Glomerular endothelial cell (primary cell): ENCODE measurements around the gene MYO10. TPM values are rescaled to one million over a fixed set of nuclear protein-coding genes. Genes with fewer than 3 reads are reported as not detected.

Experiments used
- DNase-seq: peaks from one replicate; pipeline ENCODE4 v3.0.0-alpha.2; 2011; ENCODE audit warnings: low read depth, low spot score; ENCODE audit errors: extremely low read depth
- total RNA-seq: library from RNA; depleted of rRNA; stranded (reverse); fragments of >200 nt; gene quantifications from 2 replicates; pipeline ENCODE4 v1.2.3, GENCODE V29; 2015

Gene MYO10
- total RNA-seq, 1 donor from 2014 or later, result 167 TPM

DNA sequence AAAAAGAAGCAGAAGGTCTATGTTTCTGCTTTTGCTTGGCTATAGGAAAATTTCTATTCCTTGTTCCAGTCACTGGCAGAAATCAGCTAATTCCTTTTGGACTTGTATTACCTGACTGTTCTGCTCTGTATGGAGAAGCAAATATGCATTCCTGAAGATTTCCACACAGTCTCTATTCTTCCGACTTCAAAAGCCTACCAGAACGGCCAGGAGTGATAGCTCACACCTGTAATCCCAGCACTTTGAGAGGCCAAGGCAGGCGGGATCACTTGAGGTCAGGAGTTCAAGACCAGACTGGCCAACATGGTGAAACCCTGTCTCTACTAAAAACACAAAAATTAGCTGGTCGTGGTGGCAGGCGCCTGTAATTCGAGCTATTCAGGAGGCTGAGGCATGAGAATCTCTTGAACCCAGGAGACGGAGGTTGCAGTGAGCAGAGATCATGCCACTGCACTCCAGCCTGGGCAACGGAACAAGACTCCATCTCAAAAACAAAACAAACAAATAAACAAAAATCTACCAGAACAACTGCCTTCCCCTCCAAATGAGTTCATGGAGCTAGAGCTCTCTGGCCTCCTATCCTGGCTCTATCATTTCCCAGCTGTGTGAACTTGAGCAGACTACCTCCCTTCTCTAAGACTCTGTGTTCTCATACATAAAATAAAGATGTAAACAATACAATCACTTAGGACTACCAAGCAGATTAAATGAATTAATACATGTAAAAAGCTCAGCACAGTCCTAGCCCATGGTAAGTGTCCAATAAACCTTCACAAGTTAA lies 17.0 kb downstream of the MYO10 start:
- DNase-seq, result no peak

- DNase-seq, result no peak
Measured at GRCh38 chr5:16918156-16918555, 17.9 kb downstream of the MYO10 start.

- no peak for DNase-seq
Measured at GRCh38 chr5:16916262-16916878, 19.7 kb downstream of the MYO10 start.

DNA sequence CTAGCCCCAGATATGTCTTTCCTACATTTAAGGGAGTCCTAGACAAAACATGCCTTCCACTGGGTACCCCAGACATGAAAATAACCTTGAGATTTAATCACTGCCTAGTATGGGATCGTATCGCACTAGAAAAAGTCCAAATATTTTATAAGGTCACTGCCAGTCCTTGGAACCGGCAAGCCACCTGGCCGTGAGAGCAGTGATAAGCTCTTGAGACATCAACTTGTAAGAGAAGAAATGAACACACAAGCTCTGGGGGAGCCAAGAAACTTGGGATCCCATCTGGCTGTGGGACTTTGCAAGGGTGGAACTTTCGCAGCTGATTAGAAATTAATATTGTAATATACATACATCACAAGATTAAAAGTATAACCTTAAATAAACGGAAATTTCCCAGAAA lies 21.5 kb downstream of the MYO10 start:
- DNase-seq, result no peak

DNA sequence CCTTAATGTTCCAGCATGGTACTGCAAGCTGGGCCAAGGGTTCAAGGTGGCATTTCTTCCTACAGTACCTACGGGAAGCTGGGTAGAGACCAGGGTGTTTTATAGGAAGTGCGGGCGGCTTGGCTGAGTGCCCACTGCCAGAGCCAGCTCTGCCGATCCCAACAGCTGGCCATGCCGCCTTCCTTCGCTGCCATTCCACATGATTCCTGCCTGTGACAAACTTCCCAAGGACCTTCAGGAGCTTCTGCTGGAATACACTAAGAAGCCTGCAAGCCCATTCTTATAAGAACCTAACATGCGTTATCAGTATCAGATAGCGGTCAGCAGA lies 22.0 kb downstream of the MYO10 start:
- DNase-seq, result no peak

DNA sequence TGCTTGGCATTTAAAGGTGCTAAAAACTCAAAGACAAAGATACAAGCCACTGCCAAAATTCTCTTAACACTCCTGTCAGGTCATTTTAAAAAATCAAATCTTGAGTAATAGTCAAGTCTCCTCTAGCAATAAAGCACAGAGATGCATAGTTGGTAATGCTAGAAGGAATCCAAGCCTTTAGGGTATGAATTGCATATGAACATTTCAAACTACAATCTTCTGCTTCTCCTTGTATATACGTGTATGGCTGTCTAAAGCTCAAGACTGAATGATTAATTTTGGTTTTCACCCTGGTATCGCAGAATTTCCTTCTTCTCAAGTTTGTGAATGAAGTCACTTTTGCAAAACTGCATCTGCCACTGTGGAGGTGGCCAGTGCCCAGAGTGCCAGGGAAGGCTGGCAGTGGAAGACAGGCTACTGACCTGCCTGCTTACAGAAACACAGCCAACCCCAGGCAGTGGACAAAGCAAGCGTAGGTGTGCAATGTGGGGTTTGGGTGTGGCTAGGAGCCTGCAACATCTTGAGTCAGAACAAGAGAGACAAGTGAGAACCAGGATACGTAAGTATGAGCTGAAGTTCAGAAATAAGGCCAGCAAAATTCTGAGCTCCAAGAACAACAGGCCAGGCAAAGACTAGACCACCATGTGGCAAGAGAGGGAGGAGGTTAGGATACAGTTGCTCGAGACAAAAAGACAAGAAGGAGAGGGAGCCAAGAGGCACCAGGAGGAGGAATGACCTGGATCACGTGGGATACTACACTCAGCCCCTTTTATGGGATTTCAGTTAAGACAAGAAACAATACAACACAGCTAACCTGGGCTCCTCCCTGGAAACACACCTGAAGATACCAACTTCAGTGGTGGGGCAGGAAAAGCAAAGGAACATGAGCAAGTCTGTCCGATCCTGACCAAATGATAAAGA lies 22.6 kb downstream of the MYO10 start:
- no peak for DNase-seq

DNA sequence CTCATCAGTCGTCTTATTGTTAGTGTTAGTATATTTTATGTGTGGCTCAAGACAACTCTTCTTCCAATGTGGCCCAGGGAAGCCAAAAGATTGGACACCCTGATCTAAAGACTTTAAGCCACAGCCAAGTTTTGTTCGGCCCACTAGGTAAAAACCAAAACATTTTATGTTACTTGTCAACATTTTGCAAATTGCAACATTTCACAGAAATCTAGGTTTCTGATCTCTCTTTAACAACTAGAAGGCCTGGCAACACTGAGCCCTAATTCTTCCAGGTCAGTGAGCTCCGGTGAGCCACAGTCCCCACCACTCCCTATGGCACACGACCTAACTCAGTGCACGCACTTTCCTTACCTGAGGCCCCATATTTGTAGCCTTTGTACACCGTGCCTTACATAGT lies 24.0 kb downstream of the MYO10 start:
- no peak for DNase-seq

GRCh38 chr5:16909464-16909863 lies 26.6 kb downstream of the MYO10 start:
- no peak for DNase-seq

- no peak for DNase-seq
Measured at GRCh38 chr5:16907270-16907669, 28.8 kb downstream of the MYO10 start.

- no peak for DNase-seq
Measured at GRCh38 chr5:16906255-16906654, 29.8 kb downstream of the MYO10 start.

DNA sequence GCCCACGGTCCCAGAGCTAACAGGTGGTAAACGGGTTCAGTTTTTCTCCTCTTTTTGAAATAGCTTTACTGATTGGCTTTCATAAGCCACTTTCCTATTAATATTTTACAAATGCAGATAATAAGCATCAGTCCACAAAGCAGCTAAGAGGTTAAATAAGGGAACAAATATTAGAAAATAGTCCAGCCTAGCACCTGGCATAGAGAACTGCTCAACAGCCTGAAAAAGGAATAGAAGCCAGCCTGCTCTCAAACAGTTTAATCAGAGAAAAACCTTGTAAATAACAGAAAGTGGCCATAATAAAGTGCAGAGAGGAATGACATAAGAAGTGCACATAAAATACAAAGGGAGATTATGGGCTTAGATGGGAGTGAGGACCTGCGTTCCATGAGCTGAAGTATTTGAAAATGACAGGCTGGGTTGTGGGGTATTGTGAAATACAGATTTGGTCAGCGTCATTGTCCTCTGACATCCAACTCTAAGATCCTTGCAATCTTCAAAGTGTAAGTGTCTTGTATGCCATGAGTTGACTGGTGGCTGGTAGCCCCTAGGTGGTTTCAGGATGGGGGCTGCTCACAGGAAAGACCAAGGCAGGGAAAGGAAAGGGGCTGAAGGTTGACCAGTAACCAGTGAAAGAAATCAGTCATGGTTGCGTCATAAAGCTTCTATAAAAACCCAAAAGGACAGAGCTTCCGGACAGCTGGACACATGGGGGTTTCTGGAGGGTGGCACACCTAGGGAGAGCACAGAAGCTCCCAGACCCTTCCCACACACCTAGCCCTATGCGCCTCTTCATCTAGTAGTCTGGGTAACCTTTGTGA lies 32.4 kb downstream of the MYO10 start:
- no peak for DNase-seq

GRCh38 chr5:16902846-16903245 lies 33.2 kb downstream of the MYO10 start:
- no peak for DNase-seq

DNA sequence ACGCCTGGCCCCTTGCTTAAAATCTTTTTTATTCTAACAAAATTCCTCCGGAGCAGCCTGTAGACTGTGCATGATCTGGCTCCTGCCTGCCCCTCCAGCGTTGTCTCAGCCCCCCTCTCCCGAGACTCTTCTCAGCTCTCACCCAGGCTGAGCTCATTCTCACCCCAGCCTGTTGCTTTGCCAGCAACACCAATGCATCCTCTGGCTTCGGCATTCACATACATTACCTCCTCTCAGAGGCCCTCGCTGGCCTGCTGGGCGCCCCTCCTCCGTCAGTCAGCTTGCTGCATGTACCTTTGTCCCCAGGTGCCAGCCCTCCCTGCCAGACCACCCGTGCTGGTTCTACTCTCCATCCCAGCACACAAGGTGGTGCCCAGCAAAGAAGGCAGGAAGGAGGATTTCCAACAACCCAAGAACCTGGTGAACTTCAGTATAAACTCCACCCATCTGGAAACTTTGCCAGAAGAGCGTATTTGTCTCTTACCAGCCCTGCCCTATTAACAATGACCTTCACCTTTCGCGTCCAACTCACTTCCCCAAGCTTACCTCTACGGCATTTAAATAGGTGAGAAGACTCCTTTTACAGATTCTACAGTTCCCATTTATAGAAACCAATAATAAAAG lies 35.0 kb downstream of the MYO10 start:
- DNase-seq, result no peak

DNA sequence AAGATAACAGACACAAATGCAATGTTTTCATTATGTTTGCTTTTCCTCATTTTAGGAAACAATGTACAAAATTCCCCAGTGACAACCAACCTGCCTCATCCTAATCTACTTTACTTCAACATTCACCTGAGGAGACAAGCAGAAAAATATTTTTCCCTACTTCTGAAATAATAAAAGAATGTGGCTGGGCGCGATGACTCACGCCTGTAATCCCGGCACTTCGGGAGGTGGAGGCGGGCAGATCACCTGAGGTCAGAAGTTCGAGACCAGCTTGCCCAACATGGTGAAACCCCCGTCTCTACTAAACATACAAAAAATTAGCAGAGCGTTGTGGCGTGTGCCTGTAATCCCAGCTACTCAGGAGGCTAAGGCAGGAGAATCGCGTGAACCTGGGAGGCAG lies 36.9 kb downstream of the MYO10 start:
- no peak for DNase-seq

DNA sequence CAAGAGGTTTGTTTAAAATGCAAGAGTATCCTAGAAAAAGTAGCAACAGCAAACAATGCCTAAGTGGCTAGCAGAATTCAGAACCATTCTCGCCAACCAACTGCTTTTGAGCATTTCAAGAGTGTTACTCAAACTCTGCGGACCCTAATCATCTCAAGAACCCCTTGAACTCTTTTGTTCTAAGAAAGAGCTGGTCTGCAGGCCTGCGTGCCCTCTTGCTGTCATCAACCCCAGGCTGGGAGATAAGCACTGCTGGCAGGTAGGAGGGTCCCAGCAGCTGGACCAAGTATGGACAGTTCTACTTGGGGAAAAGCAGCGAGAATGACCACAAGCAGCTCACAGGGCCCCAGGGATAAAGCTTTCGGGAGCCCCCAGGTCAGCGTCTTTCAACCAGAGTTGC lies 38.3 kb downstream of the MYO10 start:
- no peak for DNase-seq

DNA sequence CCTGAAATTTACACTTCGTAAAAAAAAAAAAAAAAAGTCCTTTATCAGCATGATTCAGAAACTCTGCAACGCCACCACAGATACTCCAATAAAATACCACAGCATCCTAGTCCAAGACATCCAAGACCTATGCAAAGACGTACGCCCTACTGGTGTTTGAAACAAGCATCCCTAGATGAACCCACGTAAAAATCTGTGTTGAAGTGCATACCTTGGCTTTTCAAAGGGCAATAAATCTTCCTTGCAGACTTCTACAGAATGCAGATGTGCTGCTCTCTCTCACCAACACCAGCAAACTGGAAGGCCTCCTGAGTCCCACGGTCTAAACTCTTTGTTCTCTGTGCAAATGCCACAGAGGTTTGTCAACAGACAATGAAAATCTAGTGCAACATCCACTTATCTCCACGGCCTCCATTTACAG lies 38.8 kb downstream of the MYO10 start:
- DNase-seq, result no peak

DNA sequence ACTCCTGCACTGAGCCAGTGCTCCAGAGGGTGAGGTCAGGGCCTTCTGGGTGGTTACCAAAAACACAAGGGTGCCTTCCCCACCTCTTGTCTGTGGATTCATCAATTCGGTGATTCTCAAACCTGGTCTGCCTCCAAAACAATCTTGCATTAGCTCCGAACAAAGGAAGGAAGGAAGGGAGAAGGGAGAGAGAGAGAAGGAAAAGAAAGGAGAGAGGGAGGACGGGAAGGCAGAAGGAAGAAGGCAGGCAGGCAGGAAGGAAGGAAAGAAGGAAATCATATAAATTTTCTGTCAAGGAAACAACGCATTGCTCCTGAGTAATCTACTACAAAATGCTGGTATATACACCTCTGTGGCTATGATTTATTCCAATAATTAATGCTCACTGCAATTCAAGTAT lies 39.3 kb downstream of the MYO10 start:
- DNase-seq, result no peak

DNA sequence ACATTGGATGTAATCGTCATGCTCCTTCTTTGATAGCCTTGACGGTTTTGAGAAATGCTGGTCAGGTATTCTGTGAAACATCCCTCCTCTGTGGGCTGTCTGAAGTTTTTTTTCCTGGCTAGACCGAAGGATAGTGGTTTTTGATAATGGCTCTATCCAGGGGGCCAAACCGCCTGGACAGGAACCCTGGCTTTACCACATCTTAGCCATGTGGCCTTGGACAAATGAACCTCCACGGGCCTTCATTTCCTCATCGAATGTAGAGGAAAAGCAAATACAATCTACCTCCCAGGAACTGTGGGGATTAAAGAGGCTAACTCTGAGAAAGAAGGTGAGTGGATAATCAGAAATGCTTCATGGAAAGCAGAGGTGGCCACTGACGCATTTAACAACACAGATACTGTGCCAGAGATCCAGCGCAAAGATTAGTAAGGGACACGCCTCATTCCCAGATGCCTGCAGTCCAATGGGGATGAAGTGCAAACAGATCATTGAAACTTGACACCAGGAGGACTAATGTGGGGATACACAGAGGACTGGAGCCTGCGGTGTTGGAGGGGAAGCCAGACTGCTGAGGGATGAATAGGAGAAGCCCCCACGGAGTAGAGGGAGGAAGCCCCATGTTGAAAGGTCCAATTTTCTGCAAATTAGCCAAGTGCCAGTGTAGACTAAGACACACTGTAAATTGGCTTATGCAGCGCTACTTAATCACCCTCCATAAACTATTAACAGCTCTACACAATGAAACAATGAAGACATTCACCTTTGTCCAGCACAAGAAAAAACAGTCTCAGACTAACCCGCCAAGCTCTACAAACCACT lies 41.6 kb downstream of the MYO10 start:
- DNase-seq, result no peak

GRCh38 chr5:16891033-16891432 lies 45.1 kb downstream of the MYO10 start:
- no peak for DNase-seq
